ENCODE measurements around the gene EIF4E3. TPM values are rescaled to one million over a fixed set of nuclear protein-coding genes. Genes with fewer than 3 reads are reported as not detected.
A peak's percentile ranks its signal among the peaks of the same experiment; 100 is the strongest.

Gene EIF4E3
- total and polyA plus RNA-seq, 2 of the 13 experiments (the other 11 are each of a cell fraction or from before 2014, with no cell fraction given): 0.07 to 0.15 TPM

DNA sequence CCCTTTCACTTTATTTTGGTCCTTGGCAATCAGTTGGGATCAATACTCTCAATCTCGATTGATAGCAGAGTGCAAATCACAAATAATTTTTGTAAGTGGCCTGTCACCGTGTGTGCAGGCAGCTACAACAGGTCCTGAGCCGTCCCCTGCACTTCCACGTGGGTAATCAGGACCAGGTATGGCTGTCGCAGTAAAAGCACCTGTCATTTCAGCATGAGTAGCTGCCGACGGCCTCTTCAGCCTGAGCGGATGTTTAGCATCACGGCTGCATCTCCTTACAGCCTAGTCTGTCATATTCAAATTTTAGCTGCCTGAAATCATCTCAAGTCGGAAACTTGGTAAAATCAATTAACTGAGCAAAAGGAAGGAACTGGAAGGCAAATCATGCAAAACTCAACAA is 88.7 kb downstream of the EIF4E3 start (continued):
- no peak for TF ChIP-seq TFAP4 (IDR thresholded peaks at IDR 0.05; ENCODE audit: borderline replicate concordance, low read depth)
- TF ChIP-seq CC2D1A (CRISPR knock-in tag; IDR thresholded peaks at IDR 0.05): no peak
- TF ChIP-seq GLI4 (CRISPR knock-in tag; IDR thresholded peaks at IDR 0.05; ENCODE audit: borderline replicate concordance): no peak
- TF ChIP-seq MTA3 (CRISPR knock-in tag; IDR thresholded peaks at IDR 0.05): no peak

GRCh38 chr3:71636001-71636400 is 89.2 kb downstream of the EIF4E3 start:
- TF ChIP-seq CREB1 (IDR thresholded peaks at IDR 0.05) (peak; percentile 60), CREB1 (CRISPR knock-in tag; IDR thresholded peaks at IDR 0.05) (no peak), FIP1L1 (IDR thresholded peaks at IDR 0.05; ENCODE audit: borderline replicate concordance, insufficient read depth, low read depth, low read length) (no peak)
- peaks cover 2 to 22% of the 10 kb centered on the region in 2 experiments; a peak in 3 of 5 replicates for H3K27me3 ChIP-seq (ENCODE audit: control insufficient read depth in 1 of 2, insufficient read depth in 2 of 2, low read length in 2 of 2)
- ChIA-PET POLR2A (no interaction called here), CTCF (ENCODE audit: low intra/inter-chr PET ratio, low total read pairs) (no interaction called here)
- 40% methylated on average over 9 of the region's 9 CpGs for WGBS (ENCODE audit: low lambda C conversion rate)
- H2AFZ ChIP-seq (ENCODE audit: low read length): no peak overlapping the region
- intact Hi-C loops (cut with micrococcal nuclease; ENCODE audit: unreplicated experiment) (no loop called here), in situ Hi-C loops (cut with HindIII; ENCODE audit: extremely low pct_ligation_motif_present, low pct_unique_long_range_greater_than_20kb) (no loop called here)
- FAIRE-seq (no peak), ATAC-seq (no peak), DNase-seq (ENCODE audit: low spot score) (no peak)
- BruUV-seq (replicated peaks): no TSS peak
- H3K9me3 ChIP-seq (ENCODE audit: low read length): no peaks in the 10 kb centered on the region
- H3K4me2 ChIP-seq (ENCODE audit: low read depth, low read length): no peak overlapping the region
- H3K9ac ChIP-seq (ENCODE audit: insufficient read depth, low read depth, low read length): no peak overlapping the region
- H3K36me3 ChIP-seq (replicated peaks in 1 of 2; ENCODE audit: control insufficient read depth in 1 of 2, insufficient read depth in 2 of 2, low read length in 2 of 2): no peaks in the 10 kb centered on the region
- H3K27ac ChIP-seq (ENCODE audit: extremely low read length, insufficient read depth, low read length): no peak overlapping the region
- no peaks in the 10 kb centered on the region for H3K79me2 ChIP-seq (ENCODE audit: insufficient read depth, low read length)
- no peak overlapping the region for H3K4me3 ChIP-seq (replicated peaks in 1 of 3; ENCODE audit: insufficient read depth in 1 of 3, low read depth in 2 of 3, low read length in 3 of 3)
- no peaks in the 10 kb centered on the region for H4K20me1 ChIP-seq (ENCODE audit: insufficient read depth, low read length)
- no peaks in the 10 kb centered on the region for H3K4me1 ChIP-seq (ENCODE audit: insufficient read depth, low read length)

DNA sequence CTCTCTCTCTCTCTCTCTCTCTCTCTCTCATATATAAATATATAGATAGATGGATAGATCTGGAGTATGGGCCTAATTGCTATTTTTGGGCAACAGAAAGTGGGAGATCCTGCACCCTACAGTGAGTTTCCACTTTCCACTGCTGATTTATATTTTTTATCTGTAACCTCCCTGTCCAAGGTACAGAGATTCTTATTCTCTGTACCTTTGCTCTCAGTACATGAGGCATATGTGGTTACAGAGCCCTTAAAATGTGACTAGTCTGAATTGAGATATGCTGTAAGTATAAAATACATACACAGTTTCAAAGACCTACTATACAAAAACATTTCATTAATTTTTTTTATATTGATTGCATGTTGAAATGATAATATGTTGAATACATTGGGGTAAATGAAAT is 90.5 kb downstream of the EIF4E3 start:
- H3K27ac ChIP-seq (ENCODE audit: extremely low read length, insufficient read depth, low read length): no peak overlapping the region
- H4K20me1 ChIP-seq (ENCODE audit: insufficient read depth, low read length): no peaks in the 10 kb centered on the region
- no peak for FAIRE-seq
- H3K36me3 ChIP-seq (replicated peaks in 1 of 2; ENCODE audit: control insufficient read depth in 1 of 2, insufficient read depth in 2 of 2, low read length in 2 of 2): no peaks in the 10 kb centered on the region
- intact Hi-C loops (cut with micrococcal nuclease; ENCODE audit: unreplicated experiment) (no loop called here), in situ Hi-C loops (cut with HindIII; ENCODE audit: extremely low pct_ligation_motif_present, low pct_unique_long_range_greater_than_20kb) (no loop called here)
- ChIA-PET CTCF (ENCODE audit: low intra/inter-chr PET ratio, low total read pairs) (no interaction called here), POLR2A (no interaction called here)
- TF ChIP-seq, protein P1, sequence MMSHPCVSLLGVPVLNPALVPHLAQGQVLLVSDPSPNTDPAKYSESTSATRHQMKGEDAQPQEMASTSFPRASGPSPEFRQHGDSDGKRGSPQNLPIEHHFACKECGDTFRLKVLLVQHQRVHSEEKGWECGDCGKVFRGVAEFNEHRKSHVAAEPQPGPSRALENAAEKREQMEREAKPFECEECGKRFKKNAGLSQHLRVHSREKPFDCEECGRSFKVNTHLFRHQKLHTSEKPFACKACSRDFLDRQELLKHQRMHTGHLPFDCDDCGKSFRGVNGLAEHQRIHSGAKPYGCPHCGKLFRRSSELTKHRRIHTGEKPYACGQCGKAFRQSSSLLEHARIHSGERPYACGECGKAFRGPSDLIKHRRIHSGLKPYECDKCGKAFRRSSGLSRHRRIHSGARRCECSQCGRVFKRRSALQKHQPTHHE (CRISPR knock-in tag; IDR thresholded peaks at IDR 0.05; ENCODE audit: borderline replicate concordance): no peak
- TF ChIP-seq SAP130 (CRISPR knock-in tag; IDR thresholded peaks at IDR 0.05; ENCODE audit: low read depth): no peak
- no peak for TF ChIP-seq NR3C1 (CRISPR knock-in tag; IDR thresholded peaks at IDR 0.05)
- TF ChIP-seq ZNF350 (CRISPR knock-in tag; IDR thresholded peaks at IDR 0.05; ENCODE audit: borderline replicate concordance, low read depth): no peak
- no peak overlapping the region for H3K4me2 ChIP-seq (ENCODE audit: low read depth, low read length)
- no peaks in the 10 kb centered on the region for H3K9me3 ChIP-seq (ENCODE audit: low read length)
- no peak for DNase-seq (ENCODE audit: low spot score)
- H2AFZ ChIP-seq (ENCODE audit: low read length): no peak overlapping the region
- no peaks in the 10 kb centered on the region for H3K79me2 ChIP-seq (ENCODE audit: insufficient read depth, low read length)
- H3K4me3 ChIP-seq (replicated peaks in 1 of 3; ENCODE audit: insufficient read depth in 1 of 3, low read depth in 2 of 3, low read length in 3 of 3): no peak overlapping the region
- no TSS peak for BruUV-seq (replicated peaks)
- peaks cover 1 to 25% of the 10 kb centered on the region in 2 experiments; a peak in 3 of 5 replicates for H3K27me3 ChIP-seq (ENCODE audit: control insufficient read depth in 1 of 2, insufficient read depth in 2 of 2, low read length in 2 of 2)
- ATAC-seq: no peak
- H3K4me1 ChIP-seq (ENCODE audit: insufficient read depth, low read length): no peaks in the 10 kb centered on the region
- H3K9ac ChIP-seq (ENCODE audit: insufficient read depth, low read depth, low read length): no peak overlapping the region

Data from HepG2 (cell line).